ENCODE measurements around the gene ZNF337. TPM values are rescaled to one million over a fixed set of nuclear protein-coding genes. Genes with fewer than 3 reads are reported as not detected.
"Not testable (repeated sequence)": the region's sequence is repeated elsewhere in the genome, so short reads cannot be mapped to it uniquely, and the experiment has no call there.

Gene ZNF337
- total RNA-seq, 2 experiments from 2014 or later, result 12.6 TPM

DNA sequence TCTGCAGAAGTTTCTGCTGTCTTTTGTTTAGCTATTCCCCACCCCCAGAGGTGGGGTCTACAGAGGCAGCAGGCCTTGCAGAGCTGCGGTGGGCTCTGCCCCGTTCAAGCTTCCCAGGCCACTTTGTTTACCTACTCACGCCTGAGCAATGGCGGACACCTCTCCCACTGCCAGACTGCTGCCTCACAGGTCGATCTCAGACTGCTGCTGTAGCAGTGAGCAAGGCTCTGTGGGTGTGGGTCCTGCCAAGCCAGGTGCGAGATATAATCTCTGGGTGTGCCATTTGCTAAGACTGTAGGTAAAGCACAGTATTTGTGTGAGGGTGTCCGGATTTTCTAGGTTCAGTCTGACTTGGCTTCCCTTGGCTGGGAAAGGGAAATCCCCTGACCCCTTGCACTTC is 23.6 kb upstream of the ZNF337 start:
- DNase-seq (no peak), ATAC-seq (no peak)
- Mint-ChIP-seq H3K27ac (no peak overlapping the region), H3K4me1 (peaks cover 18% of the 10 kb centered on the region), H3K27me3 (no peaks in the 10 kb centered on the region), H3K9me3 (ENCODE audit: low read depth) (peaks cover 15% of the 10 kb centered on the region), H3K36me3 (ENCODE audit: low read depth) (peaks cover 27% of the 10 kb centered on the region), H3K4me3 (no peak overlapping the region)
- ChIA-PET POLR2A (no interaction called here), CTCF (no interaction called here)
- intact Hi-C loops (cut with DNase I, micrococcal nuclease), result no loop called here

DNA sequence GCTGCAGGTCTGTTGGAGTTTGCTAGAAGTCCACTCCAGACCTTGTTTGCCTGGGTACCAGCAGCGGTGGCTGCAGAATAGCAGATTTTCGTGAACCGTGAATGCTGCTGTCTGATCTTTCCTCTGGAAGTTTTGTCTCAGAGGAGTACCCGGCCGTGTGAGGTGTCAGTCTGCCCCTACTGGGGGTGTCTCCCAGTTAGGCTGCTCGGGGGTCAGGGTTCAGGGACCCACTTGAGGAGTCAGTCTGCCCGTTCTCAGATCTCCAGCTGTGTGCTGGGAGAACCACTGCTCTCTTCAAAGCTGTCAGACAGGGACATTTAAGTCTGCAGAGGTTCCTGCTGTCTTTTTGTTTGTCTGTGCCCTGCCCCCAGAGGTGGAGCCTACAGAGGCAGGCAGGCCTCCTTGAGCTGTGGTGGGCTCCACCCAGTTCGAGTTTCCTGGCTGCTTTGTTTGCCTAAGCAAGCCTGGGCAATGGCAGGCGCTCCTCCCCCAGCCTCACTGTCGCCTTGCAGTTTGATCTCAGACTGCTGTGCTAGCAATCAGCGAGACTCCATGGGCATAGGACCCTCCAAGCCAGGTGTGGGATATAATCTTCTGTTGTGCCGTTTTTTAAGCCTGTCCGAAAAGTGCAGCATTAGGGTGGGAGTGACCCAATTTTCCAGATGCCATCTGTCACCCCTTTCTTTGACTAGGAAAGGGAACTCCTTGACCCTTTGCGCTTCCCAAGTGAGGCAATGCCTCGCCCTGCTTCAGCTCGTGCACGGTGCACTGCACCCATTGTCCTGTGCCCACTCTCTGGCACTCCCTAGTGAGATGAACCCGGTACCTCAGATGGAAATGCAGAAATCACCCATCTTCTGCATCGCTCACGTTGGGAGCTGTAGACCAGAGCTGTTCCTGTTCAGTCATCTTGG is 22.5 kb upstream of the ZNF337 start:
- H3K4me3 Mint-ChIP-seq; DNase-seq; POLR2A ChIA-PET; intact Hi-C loops (cut with DNase I, micrococcal nuclease); CTCF ChIA-PET; H3K27me3 Mint-ChIP-seq; ATAC-seq: not testable (repeated sequence)
- Mint-ChIP-seq H3K27ac (peak overlapping the region; percentile 67), H3K4me1 (peaks cover 18% of the 10 kb centered on the region), H3K36me3 (ENCODE audit: low read depth) (peaks cover 27% of the 10 kb centered on the region), H3K9me3 (ENCODE audit: low read depth) (peaks cover 15% of the 10 kb centered on the region)

DNA sequence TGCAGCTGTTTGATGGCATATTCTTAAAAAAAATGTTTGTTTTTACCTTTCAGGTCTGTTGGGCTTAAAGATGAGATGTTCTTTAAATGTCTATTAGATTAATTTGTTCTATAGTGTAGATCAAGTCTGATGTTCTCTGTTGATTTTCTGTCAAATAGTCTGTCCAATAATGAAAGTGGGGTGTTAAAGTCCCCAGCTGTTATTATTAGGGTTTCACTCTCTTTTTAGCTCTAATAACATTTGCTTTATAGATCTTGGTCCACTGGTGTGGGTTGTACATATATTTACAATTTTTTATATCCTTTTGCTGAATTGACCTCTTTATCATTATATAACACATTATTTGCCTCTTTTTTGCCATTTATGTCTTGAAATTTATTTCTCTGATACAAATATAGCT is 11.0 kb upstream of the ZNF337 start:
- peaks cover 14% of the 10 kb centered on the region for H3K36me3 Mint-ChIP-seq (ENCODE audit: low read depth)
- intact Hi-C loops (cut with DNase I, micrococcal nuclease), result no loop called here

DNA sequence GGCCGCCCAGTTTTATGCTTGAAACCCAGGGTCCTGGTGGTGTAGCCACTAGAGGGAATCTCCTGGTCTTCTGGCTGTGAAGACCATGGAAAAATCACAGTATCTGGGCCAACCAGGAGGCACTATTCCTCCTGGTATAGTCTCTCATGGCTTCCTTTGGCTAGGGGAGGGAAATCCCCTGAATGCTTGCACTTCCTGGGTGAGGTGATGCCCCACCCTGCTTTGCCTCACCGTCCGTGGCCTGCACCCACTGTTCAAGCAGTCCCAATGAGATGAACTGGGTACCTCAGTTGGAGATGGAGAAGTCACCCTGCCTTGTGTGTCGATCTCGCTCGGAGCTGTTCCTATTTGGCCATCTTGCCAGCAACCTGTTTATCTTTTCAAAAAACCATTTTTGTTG is 10.1 kb upstream of the ZNF337 start:
- Mint-ChIP-seq H3K4me3 (peak overlapping the region; percentile 20), H3K27me3 (no peaks in the 10 kb centered on the region), H3K27ac (peak overlapping the region; percentile 55), H3K36me3 (ENCODE audit: low read depth) (peaks cover 9% of the 10 kb centered on the region), H3K9me3 (ENCODE audit: low read depth) (peaks cover 8% of the 10 kb centered on the region), H3K4me1 (peaks cover 12% of the 10 kb centered on the region)
- DNase-seq, result peak; percentile 48
- ChIA-PET POLR2A (no interaction called here), CTCF (no interaction called here)
- intact Hi-C loops (cut with DNase I, micrococcal nuclease), result no loop called here
- ATAC-seq, result peak; percentile 88

More for the DNA sequence above, 11.0 kb upstream of the ZNF337 start:
- H3K9me3 Mint-ChIP-seq (ENCODE audit: low read depth), result peaks cover 13% of the 10 kb centered on the region
- ChIA-PET CTCF (no interaction called here), POLR2A (no interaction called here)
- DNase-seq (no peak), ATAC-seq (no peak)
- H3K27ac Mint-ChIP-seq, result no peak overlapping the region
- no peaks in the 10 kb centered on the region for H3K27me3 Mint-ChIP-seq
- H3K4me1 Mint-ChIP-seq, result peaks cover 12% of the 10 kb centered on the region
- no peak overlapping the region for H3K4me3 Mint-ChIP-seq

DNA sequence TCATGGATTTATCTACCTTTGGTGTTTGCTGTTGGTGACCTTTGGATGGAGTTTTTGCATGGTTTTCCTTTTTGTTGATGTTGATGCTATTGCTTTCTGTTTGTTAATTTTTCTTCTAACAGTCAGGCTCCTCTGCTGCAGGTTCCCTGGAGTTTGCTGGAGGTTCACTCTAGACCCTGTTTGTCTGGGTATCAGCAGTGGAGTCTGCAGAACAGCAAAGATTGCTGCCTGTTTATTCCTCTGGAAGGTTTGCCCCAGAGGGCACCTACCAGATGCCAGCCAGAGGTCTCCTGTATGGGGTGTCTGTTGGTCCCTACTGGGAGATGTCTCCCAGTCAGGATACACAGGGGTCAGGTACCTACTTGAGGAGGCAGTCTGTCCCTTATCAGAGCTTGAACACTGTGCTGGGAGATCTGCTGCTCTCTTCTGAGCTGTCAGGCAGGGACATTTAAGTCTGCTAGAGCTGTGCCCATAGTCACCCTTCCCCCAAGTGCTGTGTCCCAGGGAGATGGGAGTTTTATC is 9.2 kb upstream of the ZNF337 start:
- CTCF ChIA-PET, result no interaction called here
- intact Hi-C loops (cut with DNase I, micrococcal nuclease), result no loop called here

DNA sequence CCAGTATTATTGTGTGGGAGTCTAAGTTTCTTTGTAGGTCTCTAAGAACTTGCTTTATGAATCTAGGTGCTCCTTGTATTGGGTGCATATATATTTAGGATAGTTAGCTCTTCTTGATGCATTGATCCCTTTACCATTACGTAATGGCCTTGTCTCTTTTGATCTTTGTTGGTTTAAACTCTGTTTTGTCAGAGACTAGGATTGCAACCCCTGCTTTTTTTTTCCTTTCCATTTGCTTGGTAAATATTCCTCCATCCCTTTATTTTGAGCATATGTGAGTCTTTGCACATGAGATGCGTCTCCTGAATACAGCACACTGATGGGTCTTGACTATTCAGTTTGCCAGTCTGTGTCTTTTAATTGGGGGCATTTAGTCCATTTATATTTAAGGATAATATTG is 7.7 kb upstream of the ZNF337 start:
- Mint-ChIP-seq H3K4me1 (peaks cover 12% of the 10 kb centered on the region), H3K36me3 (ENCODE audit: low read depth) (peaks cover 15% of the 10 kb centered on the region), H3K9me3 (ENCODE audit: low read depth) (peaks cover 12% of the 10 kb centered on the region)
- ATAC-seq; POLR2A ChIA-PET; H3K4me3 Mint-ChIP-seq; DNase-seq; CTCF ChIA-PET; intact Hi-C loops (cut with DNase I, micrococcal nuclease); H3K27me3 Mint-ChIP-seq; H3K27ac Mint-ChIP-seq: not testable (repeated sequence)

More for the DNA sequence above, 9.2 kb upstream of the ZNF337 start:
- peaks cover 6% of the 10 kb centered on the region for H3K36me3 Mint-ChIP-seq (ENCODE audit: low read depth)
- peaks cover 12% of the 10 kb centered on the region for H3K4me1 Mint-ChIP-seq
- H3K27me3 Mint-ChIP-seq, result no peaks in the 10 kb centered on the region
- DNase-seq (no peak), ATAC-seq (no peak)
- H3K4me3 Mint-ChIP-seq, result no peak overlapping the region
- POLR2A ChIA-PET, result no interaction called here
- peaks cover 9% of the 10 kb centered on the region for H3K9me3 Mint-ChIP-seq (ENCODE audit: low read depth)
- H3K27ac Mint-ChIP-seq, result no peak overlapping the region

DNA sequence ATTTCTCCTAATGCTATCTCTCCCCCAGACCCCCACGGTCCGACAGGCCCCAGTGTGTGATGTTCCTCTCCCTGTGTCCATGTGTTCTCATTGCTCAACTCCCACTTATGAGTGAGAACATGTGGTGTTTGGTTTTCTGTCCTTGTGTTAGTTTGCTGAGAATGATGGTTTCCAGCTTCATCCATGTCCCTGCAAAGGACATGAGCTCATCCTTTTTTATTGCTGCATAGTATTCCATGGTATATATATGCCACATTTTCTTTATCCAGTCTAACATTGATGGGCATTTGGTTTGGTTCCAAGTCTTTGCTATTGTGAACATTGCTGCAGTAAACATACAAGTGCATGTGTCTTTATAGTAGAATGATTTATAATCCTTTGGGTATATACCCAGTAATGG is 4.2 kb upstream of the ZNF337 start:
- DNase-seq; H3K27me3 Mint-ChIP-seq; H3K9me3 Mint-ChIP-seq (ENCODE audit: low read depth); H3K4me1 Mint-ChIP-seq; ATAC-seq; intact Hi-C loops (cut with DNase I, micrococcal nuclease); POLR2A ChIA-PET; H3K4me3 Mint-ChIP-seq; CTCF ChIA-PET; H3K27ac Mint-ChIP-seq: not testable (repeated sequence)
- peaks cover 12% of the 10 kb centered on the region for H3K36me3 Mint-ChIP-seq (ENCODE audit: low read depth)

DNA sequence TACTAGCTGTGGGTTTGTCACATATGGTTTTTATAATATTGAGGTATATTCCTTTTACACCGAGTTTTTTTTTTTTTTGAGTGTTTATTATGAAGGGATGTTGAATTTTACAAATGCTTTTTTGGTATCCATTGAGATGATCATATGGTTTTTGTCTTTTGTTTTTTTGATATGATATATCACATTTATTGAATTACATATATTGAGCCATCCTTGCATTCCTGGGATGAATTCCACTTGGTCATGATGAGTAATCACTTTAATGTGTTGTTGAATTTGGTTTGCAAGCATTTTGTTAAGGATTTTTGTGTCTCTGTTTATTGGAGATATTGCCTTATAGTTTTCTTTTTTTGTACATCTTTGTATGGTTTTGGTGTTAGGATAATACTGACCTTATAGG is 3.3 kb upstream of the ZNF337 start:
- no peak for ATAC-seq
- CTCF ChIA-PET, result no interaction called here

DNA sequence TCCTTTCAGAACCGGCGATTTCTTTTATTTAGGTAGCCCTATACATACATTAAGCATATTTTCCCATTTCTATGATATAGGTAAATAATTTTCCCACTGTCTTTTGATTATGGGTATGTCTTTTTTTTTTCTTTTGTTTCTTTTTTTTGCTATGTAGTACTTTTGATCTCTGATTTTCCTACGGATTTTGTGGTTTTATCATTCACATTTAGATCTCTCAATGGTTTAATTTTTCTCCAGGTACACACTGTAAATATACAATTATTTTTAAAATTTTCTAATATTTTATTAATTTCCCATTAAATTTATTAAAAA is 436 bp upstream of the ZNF337 start:
- POLR2A ChIA-PET, result no interaction called here
- CTCF ChIA-PET, result no interaction called here
- ATAC-seq (no peak), DNase-seq (no peak)
- peak overlapping the region; percentile 83 for H3K4me3 Mint-ChIP-seq
- intact Hi-C loops (cut with DNase I, micrococcal nuclease), result loop anchor here (2.0 to 5.0 kb wide), 4 partner anchors 110 to 705 kb away; partner anchors contain the start of genes ACSS1 (in 1 of the 2), APMAP (in 1 of the 2), NINL (in 1 of the 2) and PYGB (in 1 of the 2)
- peaks cover 21% of the 10 kb centered on the region for H3K36me3 Mint-ChIP-seq (ENCODE audit: low read depth)
- H3K27me3 Mint-ChIP-seq, result no peaks in the 10 kb centered on the region
- H3K9me3 Mint-ChIP-seq (ENCODE audit: low read depth), result peaks cover 6% of the 10 kb centered on the region
- peak overlapping the region; percentile 84 for H3K27ac Mint-ChIP-seq
- peaks cover 40% of the 10 kb centered on the region for H3K4me1 Mint-ChIP-seq

More for the DNA sequence above, 3.3 kb upstream of the ZNF337 start:
- no peak for DNase-seq
- Mint-ChIP-seq H3K27me3 (no peaks in the 10 kb centered on the region), H3K27ac (no peak overlapping the region), H3K4me1 (peaks cover 17% of the 10 kb centered on the region), H3K9me3 (ENCODE audit: low read depth) (peaks cover 9% of the 10 kb centered on the region), H3K36me3 (ENCODE audit: low read depth) (peaks cover 12% of the 10 kb centered on the region), H3K4me3 (no peak overlapping the region)
- POLR2A ChIA-PET, result no interaction called here
- intact Hi-C loops (cut with DNase I, micrococcal nuclease), result loop anchor here (5.0 kb wide), 2 partner anchors 113 to 708 kb away; partner anchors contain the start of genes APMAP (in 1 of the 2) and NINL (in 1 of the 2)

DNA sequence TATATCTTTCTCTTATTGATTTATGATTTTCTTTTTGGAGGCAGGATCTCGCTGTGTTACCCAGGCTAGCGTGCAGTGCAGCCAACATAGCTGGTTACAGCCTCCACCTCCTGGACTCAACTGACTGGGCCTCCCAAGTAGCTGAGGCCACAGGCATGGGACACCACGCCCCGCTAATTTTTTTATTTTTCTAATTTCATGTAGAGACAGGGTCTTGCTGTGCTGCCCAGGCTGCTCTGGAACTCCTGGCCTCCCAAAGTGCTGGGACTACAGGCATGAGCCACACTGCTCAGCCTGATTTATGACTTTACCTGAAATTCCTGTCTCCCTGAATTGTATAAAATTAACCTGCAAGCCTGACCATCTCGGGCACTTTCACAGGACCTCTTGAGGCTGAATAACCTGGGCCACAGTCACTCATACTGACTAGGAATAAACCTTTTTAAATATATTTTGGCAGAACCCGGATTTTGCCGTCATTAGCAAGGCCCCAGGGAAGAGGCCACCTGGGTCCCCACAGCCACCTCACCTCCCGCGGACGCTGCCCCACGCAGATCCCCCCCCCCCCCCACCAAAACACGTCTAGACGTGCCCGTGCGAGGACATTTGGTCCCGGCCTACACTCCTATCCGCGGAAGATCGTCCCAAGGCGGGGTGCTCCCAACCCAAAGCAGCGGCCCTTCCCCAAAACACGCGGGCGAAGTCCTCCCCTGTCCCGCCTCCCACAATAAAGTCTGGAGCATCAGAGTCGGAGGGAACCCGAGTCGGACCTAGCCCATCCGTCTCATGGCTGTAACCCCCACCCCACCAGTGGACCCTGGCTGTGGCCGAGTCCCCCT is 902 bp downstream of the ZNF337 start:
- peaks cover 41% of the 10 kb centered on the region for H3K4me1 Mint-ChIP-seq
- peaks cover 5% of the 10 kb centered on the region for H3K9me3 Mint-ChIP-seq (ENCODE audit: low read depth)
- H3K27ac Mint-ChIP-seq, result peak overlapping the region; percentile 78
- intact Hi-C loops (cut with DNase I, micrococcal nuclease), result loop anchor here (1.0 to 5.0 kb wide), 11 partner anchors 56 to 703 kb away; partner anchors contain the start of genes NANP (in 2 of the 2), NINL (in 2 of the 2), ABHD12 (in 1 of the 2) and ACSS1 (in 1 of the 2)
- CTCF ChIA-PET, result no interaction called here
- H3K27me3 Mint-ChIP-seq, result no peaks in the 10 kb centered on the region
- peaks cover 30% of the 10 kb centered on the region for H3K36me3 Mint-ChIP-seq (ENCODE audit: low read depth)
- DNase-seq (no peak), ATAC-seq (no peak)
- peak overlapping the region; percentile 83 for H3K4me3 Mint-ChIP-seq
- POLR2A ChIA-PET, result no interaction called here

DNA sequence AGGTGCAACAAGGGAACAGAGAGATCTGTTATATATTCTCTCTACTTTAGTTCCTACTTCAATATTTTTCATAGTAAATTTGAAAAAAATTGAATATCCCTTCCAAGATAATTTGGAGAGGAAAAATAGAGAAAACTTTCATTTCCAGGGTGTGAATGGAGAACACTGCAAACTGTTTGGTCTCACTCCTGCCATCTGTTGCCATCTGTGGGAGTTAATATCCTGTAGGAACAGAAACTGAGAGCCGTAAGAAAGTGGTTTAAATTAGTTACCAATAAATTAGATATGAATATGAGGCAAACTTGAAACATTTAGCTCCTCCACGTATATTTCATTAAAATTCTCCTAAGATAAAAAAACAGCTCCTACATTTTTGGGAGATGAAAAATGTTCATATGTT is 4.2 kb downstream of the ZNF337 start:
- ATAC-seq (no peak), DNase-seq (no peak)
- Mint-ChIP-seq H3K36me3 (ENCODE audit: low read depth) (peaks cover 22% of the 10 kb centered on the region), H3K9me3 (ENCODE audit: low read depth) (no peaks in the 10 kb centered on the region), H3K4me3 (no peak overlapping the region), H3K27me3 (no peaks in the 10 kb centered on the region), H3K27ac (no peak overlapping the region), H3K4me1 (peaks cover 31% of the 10 kb centered on the region)
- intact Hi-C loops (cut with DNase I, micrococcal nuclease), result no loop called here
- ChIA-PET POLR2A (no interaction called here), CTCF (no interaction called here)

All from activated CD4-positive, alpha-beta T cell treated with anti-CD3 and anti-CD28 coated beads for 36 hours (primary cell).